A673 (cell line): Measurements from ENCODE around the gene KRT77.

ENCODE experiments used
- CTCF ChIP-seq: fragments of 300-800, 200-600 bp; sonication (generic); conservative IDR thresholded peaks from 2 replicates; pipeline ENCODE4 v1.5.1; 2017; ENCODE audit warnings: low read depth, mild to moderate bottlenecking, antibody characterized with exemption, low read length, moderate library complexity, mixed read lengths
- EZH2 ChIP-seq: fragments of 200-600 bp; sonication (generic); IDR thresholded peaks from 2 replicates; pipeline ENCODE4 v1.6.1; 2017; ENCODE audit warnings: borderline replicate concordance, low read depth, mild to moderate bottlenecking, mixed read lengths, antibody characterized with exemption, low read length; ENCODE audit not compliant: poor library complexity, severe bottlenecking

GRCh38 chr12:52655251-52655650, 48.1 kb downstream of the KRT77 start:
- TF ChIP-seq CTCF (no peak), EZH2 (no peak)
